Mesodermal cell (in vitro differentiated cells): ENCODE measurements around the gene NDN.

Experiments used
- H3K27ac ChIP-seq: 2 replicates; pipeline ENCODE4 v1.7.0; 2013; ENCODE audit warnings: mild to moderate bottlenecking, low read depth, low read length, moderate library complexity; ENCODE audit not compliant: severe bottlenecking
- H3K36me3 ChIP-seq: 2 replicates; pipeline ENCODE4 v1.7.1; 2013; ENCODE audit warnings: mild to moderate bottlenecking, low read length, moderate library complexity; ENCODE audit not compliant: control insufficient read depth, insufficient read depth
- H3K4me1 ChIP-seq: one replicate; pipeline ENCODE4 v1.7.1; 2013; ENCODE audit warnings: mild to moderate bottlenecking, low read length; ENCODE audit not compliant: insufficient read depth, control insufficient read depth, poor library complexity, severe bottlenecking
- H3K4me3 ChIP-seq: 2 replicates; pipeline ENCODE4 v1.7.0; 2013; ENCODE audit warnings: low read length, control low read depth, mild to moderate bottlenecking; ENCODE audit not compliant: insufficient read depth, poor library complexity, severe bottlenecking; ENCODE audit errors: extremely low read depth
- H3K9me3 ChIP-seq: 2 replicates; pipeline ENCODE4 v1.7.1; 2013; ENCODE audit warnings: mild to moderate bottlenecking, low read length, moderate library complexity; ENCODE audit not compliant: control insufficient read depth
- WGBS, 2 experiments: methylation state at CpG; one replicate each; pipeline ENCODE4 v1.1.5; 2013; ENCODE audit warnings: missing lambda C conversion rate in 2 of 2; ENCODE audit not compliant: insufficient coverage in 2 of 2; 5-methylcytosine and 5-hydroxymethylcytosine counted together

Gene NDN

DNA sequence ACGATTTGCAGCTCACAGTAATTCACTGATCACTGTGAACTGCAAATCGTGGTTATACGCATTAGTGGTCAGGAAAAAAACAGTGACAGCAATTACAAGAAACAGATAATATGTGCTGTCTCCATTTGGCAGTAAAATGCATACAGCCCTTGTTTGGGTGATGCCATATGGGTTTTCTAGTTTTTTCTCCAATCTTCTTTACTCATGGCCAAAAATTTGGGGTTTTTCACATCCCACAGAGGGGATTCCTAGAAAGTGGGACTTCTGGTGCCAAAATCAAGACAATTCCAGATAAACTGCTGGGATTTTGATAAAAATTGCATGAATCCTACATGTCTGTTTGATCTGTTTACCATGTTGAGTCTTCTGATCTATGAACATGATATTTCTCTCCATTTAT, 15.6 kb downstream of the NDN start:
- Histone ChIP-seq H3K4me1 (no peaks in the 10 kb centered on the region), H3K36me3 (no peaks in the 10 kb centered on the region), H3K9me3 (peaks cover 6% of the 10 kb centered on the region), H3K4me3 (no peak overlapping the region), H3K27ac (no peak overlapping the region)
- 60 to 95% methylated on average over 3 of the region's 3 CpGs for WGBS, 2 experiments

DNA sequence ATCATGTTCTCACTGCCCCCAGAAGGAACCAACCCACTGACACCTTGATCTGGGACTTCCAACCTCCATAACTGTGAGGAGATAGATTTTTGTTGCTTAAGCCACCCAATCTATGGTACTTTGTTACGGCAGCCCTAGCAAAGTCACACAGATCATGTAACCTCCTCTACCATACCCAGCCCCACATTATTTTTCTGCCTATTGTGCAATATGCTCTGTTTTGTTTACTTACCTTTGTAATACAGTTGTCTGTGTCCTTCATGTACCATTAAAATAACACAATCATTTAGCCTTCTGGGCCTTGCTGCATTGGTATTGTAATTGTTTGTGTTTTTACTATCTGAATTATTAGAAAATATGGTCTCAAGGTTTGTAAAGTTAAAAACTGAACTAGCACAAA, 16.1 kb downstream of the NDN start:
- no peak overlapping the region for H3K27ac ChIP-seq
- peaks cover 6% of the 10 kb centered on the region for H3K9me3 ChIP-seq
- no peaks in the 10 kb centered on the region for H3K36me3 ChIP-seq
- H3K4me1 ChIP-seq: no peaks in the 10 kb centered on the region
- no CpG with 5 or more reads among the region's 1 CpG for WGBS, 2 experiments
- no peak overlapping the region for H3K4me3 ChIP-seq

DNA sequence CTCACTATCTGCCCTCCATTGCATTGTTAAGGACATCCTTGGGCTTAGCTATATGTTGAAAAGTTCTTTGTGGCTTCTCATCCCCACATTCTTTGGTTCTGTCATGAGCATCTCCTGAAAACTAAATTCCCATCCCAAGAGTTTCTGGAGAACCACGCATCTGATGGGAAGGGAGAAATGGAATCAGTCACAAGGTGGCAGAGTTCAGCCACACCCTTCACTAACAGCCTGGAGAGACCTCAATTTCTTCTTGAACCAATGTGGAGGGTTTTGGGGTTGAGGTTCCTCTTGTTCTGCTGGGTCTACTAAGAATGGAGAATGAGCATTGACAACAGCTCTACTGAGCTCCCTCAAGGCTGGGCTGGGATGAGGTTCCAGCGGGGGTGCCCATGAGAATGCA, 23.9 kb downstream of the NDN start:
- Histone ChIP-seq H3K4me1 (no peaks in the 10 kb centered on the region), H3K27ac (no peak overlapping the region)
- WGBS, 2 experiments: 50 to 60% methylated on average over 1 of the region's 2 CpGs

DNA sequence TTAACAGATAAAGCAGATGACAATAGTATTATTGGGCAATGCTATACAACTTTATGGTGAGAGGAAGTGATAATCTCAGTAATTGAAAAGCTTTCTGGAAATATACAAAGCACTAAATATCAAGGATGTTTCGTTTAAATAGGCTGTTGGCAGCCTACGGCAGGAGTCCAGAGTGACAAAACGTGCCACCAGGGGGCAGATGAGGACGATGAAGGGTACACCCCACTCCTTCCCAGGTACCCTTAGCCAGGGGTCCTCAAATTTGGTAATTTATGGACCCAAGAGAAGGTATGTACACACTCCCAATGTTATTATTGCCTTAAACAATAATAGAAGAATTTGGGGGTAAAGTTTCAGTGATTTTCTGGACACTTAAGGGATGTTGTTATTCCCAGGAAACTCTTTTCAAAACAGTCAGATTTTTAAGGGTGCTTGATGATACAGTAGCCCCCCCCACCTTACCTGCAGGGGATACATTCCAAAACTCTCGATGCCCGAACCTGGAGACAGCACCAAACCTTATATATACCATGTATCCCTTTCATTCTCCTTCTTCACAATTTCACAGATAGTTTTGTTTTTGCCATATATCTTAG, 38.1 kb downstream of the NDN start:
- Histone ChIP-seq H3K4me1 (peaks cover 4% of the 10 kb centered on the region), H3K9me3 (peaks cover 8% of the 10 kb centered on the region), H3K36me3 (peaks cover 3% of the 10 kb centered on the region), H3K27ac (no peak overlapping the region), H3K4me3 (no peak overlapping the region)
- WGBS, 2 experiments: 27 to 38% methylated on average over 6 of the region's 6 CpGs

More for the DNA sequence above, 23.9 kb downstream of the NDN start:
- H3K9me3 ChIP-seq: peaks cover 18% of the 10 kb centered on the region
- H3K4me3 ChIP-seq: no peak overlapping the region
- H3K36me3 ChIP-seq: no peaks in the 10 kb centered on the region

DNA sequence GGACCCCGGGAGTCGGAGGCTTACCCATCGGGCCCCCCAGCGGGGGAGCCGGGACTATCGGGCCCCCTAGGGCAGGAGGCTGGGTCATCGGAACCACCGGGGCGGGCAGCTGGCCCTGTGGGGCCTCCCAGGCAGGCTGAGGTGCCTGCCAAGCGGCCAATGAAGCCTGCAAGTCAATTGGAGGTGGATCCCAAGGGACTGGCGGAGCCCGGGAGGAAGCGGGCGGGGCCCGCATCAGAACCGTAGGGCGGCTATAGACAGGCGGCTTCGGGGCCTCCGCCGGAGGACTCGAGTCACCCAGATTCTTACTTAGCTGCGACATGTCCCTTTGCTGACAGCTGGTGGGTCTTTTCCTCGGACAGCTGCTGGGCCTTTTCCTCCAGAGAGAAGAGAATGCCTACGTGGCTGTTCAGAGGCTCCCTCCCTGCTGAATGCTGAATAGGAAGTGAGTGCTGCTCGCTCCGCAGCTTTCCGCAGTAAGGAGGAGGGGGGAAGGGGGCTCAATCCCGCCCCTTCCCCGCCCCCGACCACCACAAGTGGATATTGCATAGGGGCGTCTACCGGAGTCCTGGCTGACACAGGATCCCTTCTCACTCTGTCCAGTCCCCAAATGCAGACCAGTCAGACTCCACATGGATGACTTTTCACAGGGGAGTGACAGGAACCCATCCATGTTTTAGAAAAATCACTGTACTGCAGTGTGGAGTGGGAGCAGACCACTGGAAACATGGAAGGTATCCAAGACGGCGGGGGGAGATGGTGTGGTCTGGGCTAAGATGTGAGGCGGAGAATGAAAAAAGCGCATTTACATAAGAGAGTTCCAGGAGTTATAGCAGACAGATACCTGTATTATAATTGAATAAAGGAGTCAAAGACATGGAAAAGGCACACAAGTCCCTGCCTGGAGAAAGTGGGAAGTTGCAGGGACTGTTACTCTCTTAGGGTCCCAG, 39.4 kb downstream of the NDN start, which contains the start of gene MAGEL2:
Gene MAGEL2, minus strand, starts transcription at position 447 of the 950 bp plus-strand sequence. Its CDS starts 125 bp downstream, at position 322.
- Histone ChIP-seq H3K36me3 (peaks cover 3% of the 10 kb centered on the region), H3K4me1 (peaks cover 4% of the 10 kb centered on the region), H3K27ac (no peak within 1 kb of the TSS), H3K4me3 (peak within 1 kb of the TSS; percentile 57), H3K9me3 (peaks cover 8% of the 10 kb centered on the region)
- WGBS, 2 experiments: 48 to 52% methylated on average over 28 to 35 of the region's 37 CpGs

DNA sequence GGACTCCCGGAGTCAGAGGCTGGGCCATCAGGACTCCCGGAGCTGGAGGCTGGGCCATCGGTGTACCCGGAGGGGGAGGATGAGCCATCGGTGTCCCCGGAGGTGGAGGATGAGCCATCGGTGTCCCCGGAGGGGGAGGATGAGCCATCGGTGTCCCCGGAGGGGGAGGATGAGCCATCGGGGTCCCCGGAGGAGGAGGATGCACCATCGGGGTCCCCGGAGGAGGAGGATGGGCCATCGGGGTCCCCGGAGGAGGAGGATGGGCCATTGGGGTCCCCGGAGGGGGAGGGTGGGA, 40.2 kb downstream of the NDN start:
- peaks cover 3% of the 10 kb centered on the region for H3K36me3 ChIP-seq
- H3K4me1 ChIP-seq: peaks cover 4% of the 10 kb centered on the region
- H3K27ac ChIP-seq: no peak overlapping the region
- peaks cover 5% of the 10 kb centered on the region for H3K9me3 ChIP-seq
- peak overlapping the region; percentile 57 for H3K4me3 ChIP-seq
- WGBS, 2 experiments: 48 to 59% methylated on average over 14 to 16 of the region's 17 CpGs

DNA sequence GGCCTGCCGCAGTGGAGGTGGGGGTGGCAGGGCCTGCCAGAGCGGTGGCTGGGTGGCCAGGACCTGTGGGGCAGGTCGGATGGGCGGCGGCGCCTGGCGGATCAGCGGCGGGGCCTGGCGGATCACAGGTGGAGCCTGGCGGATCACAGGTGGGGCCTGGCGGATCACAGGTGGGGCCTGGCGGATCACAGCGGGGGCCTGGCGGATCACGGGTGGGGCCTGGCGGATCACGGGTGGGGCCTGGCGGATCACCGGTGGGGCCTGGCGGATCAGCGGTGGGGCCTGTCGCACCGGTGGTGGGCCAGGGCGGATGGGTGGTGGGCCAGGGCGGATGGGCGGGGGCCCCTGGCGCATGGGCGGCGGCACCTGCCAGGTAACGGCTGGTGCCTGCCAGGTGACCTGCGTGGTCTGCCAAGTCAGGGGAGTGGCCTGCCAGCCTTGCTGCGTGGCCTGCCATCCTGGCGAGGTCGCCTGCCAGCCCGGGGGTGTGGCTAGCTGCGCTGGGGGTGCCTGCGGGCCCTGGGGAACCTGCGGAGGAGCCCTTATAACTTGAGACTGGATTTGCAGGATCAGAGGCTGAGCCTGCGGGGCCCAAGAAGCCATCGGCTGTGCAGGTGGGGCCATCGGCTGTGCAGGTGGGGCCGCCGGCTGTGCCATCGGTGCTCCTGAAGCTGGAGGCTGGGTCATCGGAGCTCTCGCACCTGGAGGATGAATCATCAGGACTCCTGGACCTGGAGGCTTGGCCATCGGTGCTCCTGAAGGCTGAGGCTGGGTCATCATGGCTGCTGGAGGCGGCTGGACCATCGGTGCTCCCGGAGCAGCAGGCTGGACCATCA, 40.7 kb downstream of the NDN start:
- Histone ChIP-seq H3K9me3 (peaks cover 5% of the 10 kb centered on the region), H3K4me1 (peaks cover 4% of the 10 kb centered on the region), H3K36me3 (peaks cover 3% of the 10 kb centered on the region), H3K27ac (no peak overlapping the region), H3K4me3 (peak overlapping the region; percentile 57)
- WGBS, 2 experiments: 87 to 92% methylated on average over 35 to 50 of the region's 51 CpGs

DNA sequence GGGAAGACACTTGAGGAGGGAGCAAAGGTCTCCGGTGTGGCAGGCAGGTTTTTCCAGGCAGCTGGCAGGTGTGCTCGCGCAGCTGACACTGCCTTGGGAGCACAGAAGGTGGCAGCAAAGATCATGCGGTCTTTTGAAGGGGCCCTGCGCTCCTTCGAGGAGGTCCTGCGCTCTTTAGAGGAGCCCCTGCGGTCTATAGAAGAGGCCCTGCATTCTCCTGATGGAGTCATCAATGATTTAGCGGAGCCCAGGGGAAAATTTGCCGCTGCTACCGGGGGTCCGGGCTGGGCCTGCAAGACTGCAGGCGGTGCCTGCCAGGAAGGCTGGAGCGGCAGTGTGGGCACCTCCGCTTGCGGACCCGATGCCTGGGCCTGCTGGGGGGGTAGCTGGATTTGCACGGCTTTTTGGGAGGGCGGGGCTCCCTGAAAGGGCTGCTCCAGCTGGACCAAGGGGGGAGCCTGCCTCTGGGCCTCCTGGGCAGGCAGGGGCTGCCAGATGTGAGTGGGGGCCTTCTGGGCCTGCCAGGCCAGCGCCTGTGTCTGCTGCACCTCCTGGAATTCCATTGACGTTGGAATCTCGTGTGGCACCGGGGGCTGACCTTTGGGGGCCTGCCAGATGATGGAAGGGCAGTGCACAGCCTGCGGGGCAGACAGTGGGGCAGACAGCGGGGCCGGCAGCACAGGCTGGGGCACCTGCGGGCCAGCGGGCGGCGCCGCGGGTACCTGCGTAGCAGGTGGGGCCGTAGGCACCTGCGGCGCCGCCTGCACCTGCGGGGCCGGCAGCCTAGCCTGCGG, 41.5 kb downstream of the NDN start:
- 85 to 87% methylated on average over 34 to 36 of the region's 40 CpGs for WGBS, 2 experiments
- Histone ChIP-seq H3K4me3 (no peak overlapping the region), H3K27ac (no peak overlapping the region), H3K4me1 (peaks cover 4% of the 10 kb centered on the region), H3K36me3 (peaks cover 3% of the 10 kb centered on the region), H3K9me3 (peaks cover 5% of the 10 kb centered on the region)

DNA sequence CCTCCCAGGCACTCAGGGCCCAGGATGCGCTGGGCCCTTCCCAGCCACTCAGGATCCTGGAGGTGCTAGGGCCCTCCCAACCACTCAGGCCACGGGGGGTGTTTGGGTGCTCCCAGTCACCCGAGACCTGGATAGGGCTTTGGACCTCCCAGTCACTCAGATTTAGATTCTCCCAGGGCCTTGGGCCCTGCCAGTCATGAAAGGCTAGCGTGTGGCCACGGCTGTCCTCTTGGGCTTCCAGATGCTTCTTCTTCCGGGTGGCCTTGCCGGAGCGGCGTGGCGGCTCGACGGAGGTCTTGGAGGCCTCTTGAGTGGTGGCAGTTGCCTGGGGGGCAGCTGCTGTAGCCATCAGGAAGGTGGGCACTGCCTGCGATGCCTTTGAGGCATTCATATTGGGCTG, 42.3 kb downstream of the NDN start:
- Histone ChIP-seq H3K36me3 (peaks cover 3% of the 10 kb centered on the region), H3K4me1 (peaks cover 4% of the 10 kb centered on the region), H3K27ac (no peak overlapping the region), H3K4me3 (no peak overlapping the region), H3K9me3 (peaks cover 5% of the 10 kb centered on the region)
- 79 to 80% methylated on average over 7 to 13 of the region's 13 CpGs for whole genome bisulfite sequencing, 2 experiments
